Activated CD4-positive, CD25-positive, alpha-beta regulatory T cell (primary cell): Measurements from ENCODE around the gene PTPRE.

Experiments
- DNase-seq, 4 experiments: peaks; one replicate each; lab custom pipeline; 2025; lab: John Stamatoyannopoulos, UW

Gene PTPRE

GRCh38 chr10:128000471-128001362, 93.8 kb downstream of the PTPRE start:
- no peak for DNase-seq

- no peak for DNase-seq
Observed at GRCh38 chr10:128001363-128001745, 94.5 kb downstream of the PTPRE start.

GRCh38 chr10:128001849-128002248, 94.9 kb downstream of the PTPRE start:
- no peak for DNase-seq

- DNase-seq = no peak
Observed at GRCh38 chr10:128003521-128003920, 96.6 kb downstream of the PTPRE start.

GRCh38 chr10:128005858-128006257, 99.0 kb downstream of the PTPRE start:
- no peak for DNase-seq

- no peak for DNase-seq
Observed at GRCh38 chr10:128007056-128007455, 100.2 kb downstream of the PTPRE start.

- DNase-seq = no peak
Observed at GRCh38 chr10:128007971-128008370, 101.1 kb downstream of the PTPRE start.

- DNase-seq = no peak
Observed at GRCh38 chr10:128008521-128009250, 101.8 kb downstream of the PTPRE start.

GRCh38 chr10:128009372-128010126, 102.6 kb downstream of the PTPRE start:
- no peak for DNase-seq

- DNase-seq = peak; percentile 68 to 93 (median 80)
Observed at GRCh38 chr10:128011059-128011979, 104.4 kb downstream of the PTPRE start.

- no peak for DNase-seq
Observed at GRCh38 chr10:128013626-128014025, 106.7 kb downstream of the PTPRE start.

GRCh38 chr10:128014236-128014635, 107.3 kb downstream of the PTPRE start:
- DNase-seq = no peak

GRCh38 chr10:128016423-128017060, 109.6 kb downstream of the PTPRE start:
- DNase-seq = no peak

- DNase-seq = no peak
Observed at GRCh38 chr10:128017822-128018221, 110.9 kb downstream of the PTPRE start.

- no peak for DNase-seq
Observed at GRCh38 chr10:128018236-128018635, 111.3 kb downstream of the PTPRE start.

GRCh38 chr10:128018691-128019090, 111.8 kb downstream of the PTPRE start:
- DNase-seq = no peak

GRCh38 chr10:128022261-128023196, 115.6 kb downstream of the PTPRE start:
- no peak for DNase-seq

- DNase-seq = no peak
Observed at GRCh38 chr10:128024426-128024825, 117.5 kb downstream of the PTPRE start.

- DNase-seq = no peak
Observed at GRCh38 chr10:128025437-128025836, 118.5 kb downstream of the PTPRE start.

- no peak for DNase-seq
Observed at GRCh38 chr10:128025951-128026350, 119.0 kb downstream of the PTPRE start.
